ENCODE measurements around the gene GIMAP7.

DNA sequence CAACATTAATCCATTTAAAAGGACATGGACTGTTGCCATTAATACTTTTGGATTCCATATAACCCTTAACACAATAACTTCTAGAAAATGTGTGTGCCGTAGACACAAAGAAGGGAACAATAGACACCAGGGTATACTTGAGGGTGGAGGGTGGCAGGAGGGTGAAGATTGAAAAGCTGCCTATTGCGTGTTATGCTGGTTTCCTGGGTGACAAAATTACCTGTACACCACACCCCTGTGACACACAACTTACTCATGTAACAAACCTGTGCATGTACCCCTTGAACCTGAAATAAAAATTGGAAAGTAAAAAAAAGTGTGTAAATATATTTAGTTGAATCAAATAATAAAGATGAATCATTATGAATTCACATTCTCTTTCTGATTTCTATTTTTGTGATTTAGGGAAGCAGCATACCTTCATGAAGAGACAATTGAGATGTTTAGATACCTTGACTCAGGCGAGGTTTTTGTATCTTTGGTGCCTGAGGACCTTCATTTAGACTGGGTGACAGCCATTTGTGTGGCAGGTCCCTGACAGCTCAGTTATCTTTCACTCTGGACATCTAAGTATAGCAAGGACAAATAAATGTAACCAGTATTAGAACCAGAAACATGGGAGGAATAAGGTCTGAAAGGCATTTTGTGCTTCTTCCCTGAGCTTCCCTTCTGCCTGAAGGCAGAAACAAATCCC, 35.5 kb upstream of the GIMAP7 start:
- TF ChIP-seq, protein P1, sequence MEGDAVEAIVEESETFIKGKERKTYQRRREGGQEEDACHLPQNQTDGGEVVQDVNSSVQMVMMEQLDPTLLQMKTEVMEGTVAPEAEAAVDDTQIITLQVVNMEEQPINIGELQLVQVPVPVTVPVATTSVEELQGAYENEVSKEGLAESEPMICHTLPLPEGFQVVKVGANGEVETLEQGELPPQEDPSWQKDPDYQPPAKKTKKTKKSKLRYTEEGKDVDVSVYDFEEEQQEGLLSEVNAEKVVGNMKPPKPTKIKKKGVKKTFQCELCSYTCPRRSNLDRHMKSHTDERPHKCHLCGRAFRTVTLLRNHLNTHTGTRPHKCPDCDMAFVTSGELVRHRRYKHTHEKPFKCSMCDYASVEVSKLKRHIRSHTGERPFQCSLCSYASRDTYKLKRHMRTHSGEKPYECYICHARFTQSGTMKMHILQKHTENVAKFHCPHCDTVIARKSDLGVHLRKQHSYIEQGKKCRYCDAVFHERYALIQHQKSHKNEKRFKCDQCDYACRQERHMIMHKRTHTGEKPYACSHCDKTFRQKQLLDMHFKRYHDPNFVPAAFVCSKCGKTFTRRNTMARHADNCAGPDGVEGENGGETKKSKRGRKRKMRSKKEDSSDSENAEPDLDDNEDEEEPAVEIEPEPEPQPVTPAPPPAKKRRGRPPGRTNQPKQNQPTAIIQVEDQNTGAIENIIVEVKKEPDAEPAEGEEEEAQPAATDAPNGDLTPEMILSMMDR (IDR thresholded peaks at IDR 0.05) = no peak
- TF ChIP-seq EZH2 (IDR thresholded peaks at IDR 0.05; ENCODE audit: borderline replicate concordance, insufficient read depth, low read depth, low read length, poor library complexity, severe bottlenecking) = no peak
